HG02943 (cell line): ENCODE measurements around the gene DPYSL5.
A peak's percentile ranks its signal among the peaks of the same experiment; 100 is the strongest.

Experiments used
- ATAC-seq: cut with Tn5 transposase; IDR thresholded peaks from one replicate; pipeline ENCODE4 v1.9.1; 2021; ENCODE audit warnings: mild to moderate bottlenecking, low read depth, moderate library complexity; ENCODE audit not compliant: unreplicated experiment

DPYSL5 gene

DNA sequence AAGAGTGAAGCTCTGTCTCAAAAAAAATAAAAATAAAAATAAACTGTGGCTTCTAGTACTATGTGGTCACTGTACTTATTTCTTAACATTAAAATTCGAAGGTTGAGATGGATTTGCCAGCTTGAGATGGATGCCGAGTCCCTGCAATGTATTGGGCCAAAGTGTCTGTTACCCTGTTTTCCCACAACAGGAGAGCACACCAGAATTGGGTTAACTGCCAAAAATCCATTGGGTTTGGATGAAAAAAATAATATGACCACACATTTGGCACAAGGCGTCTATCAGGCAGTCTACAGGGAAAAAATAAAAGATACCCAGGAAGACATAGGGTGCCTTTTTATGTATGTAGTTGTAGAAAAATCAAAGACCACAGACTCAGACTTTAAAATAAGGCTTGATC is 103.3 kb downstream of the DPYSL5 start:
- ATAC-seq, result no peak

DNA sequence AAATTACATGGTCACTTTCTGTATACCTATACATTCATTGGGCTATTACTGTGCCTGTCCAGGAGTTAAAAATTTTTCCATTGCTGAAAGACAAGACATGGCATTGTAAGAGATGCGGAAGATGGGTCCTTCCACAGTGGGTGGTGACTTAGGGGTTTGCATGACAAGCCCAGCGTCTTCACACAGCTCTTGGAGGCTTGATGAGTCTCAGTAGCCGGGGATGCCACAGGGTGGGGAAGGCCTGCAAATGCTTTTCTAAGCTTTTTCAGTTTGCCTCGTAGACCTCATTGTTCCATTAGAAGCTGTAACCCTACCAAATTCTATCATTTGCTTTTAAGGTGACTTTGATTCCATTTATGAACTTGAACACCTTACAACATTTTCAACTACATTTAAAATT is 104.4 kb downstream of the DPYSL5 start:
- ATAC-seq, result no peak

- ATAC-seq, result no peak
These were observed 106.2 kb downstream of the DPYSL5 start for GRCh38 chr2:26954135-26954534.

GRCh38 chr2:26957041-26957440 is 109.1 kb downstream of the DPYSL5 start:
- ATAC-seq, result no peak

DNA sequence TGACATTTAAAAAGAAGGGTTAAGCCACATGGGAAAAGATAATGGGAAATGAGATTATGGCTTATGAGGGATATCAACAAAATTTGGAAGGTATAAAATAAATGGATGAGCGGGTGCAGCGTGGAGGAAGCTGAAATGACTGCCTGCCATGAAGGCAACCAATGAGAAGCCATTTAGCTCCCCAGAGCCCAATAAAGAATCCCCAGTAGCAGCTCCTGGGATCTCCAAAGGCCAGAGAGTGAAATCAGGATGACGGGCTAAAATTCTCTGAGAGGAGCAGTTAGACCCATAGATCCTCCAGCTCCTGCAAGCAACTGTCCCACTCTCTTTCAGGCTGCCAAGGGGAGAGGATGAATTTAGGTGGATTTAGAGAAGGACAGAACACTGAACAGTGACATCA is 109.6 kb downstream of the DPYSL5 start:
- no peak for ATAC-seq

- ATAC-seq, result no peak
These were observed 111.4 kb downstream of the DPYSL5 start for GRCh38 chr2:26959331-26959730.

DNA sequence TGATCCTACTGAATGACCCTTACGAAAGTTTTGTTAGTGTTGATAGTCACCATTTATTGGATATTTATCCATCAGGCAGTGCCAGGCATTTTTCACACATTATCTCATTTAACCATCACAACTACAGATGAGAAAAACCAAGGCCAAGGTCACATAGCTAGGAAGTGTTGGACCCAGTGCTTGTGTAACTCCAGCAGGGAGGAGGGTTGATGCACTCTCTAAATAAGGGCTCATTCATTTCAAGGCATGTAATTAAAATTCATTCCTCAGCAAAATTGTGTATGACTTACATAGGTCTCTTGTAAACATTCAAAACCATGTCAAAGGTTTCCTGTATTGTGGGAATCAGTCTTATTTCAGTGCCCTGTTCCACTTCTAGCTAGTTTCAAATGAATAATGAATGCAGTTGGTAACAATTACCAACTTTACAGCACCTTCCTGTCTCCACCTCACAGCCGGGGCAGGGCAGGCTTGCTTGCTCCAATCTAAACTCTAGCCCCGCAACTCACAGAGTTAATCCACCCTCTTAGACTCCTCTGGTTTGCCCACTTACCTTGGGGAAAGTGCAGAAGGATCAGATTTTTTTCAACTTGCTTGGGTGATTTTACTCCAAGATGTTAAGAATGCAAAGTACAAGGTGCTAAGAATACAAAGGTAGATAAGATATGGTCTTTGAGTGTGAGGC is 116.7 kb downstream of the DPYSL5 start:
- no peak for ATAC-seq

DNA sequence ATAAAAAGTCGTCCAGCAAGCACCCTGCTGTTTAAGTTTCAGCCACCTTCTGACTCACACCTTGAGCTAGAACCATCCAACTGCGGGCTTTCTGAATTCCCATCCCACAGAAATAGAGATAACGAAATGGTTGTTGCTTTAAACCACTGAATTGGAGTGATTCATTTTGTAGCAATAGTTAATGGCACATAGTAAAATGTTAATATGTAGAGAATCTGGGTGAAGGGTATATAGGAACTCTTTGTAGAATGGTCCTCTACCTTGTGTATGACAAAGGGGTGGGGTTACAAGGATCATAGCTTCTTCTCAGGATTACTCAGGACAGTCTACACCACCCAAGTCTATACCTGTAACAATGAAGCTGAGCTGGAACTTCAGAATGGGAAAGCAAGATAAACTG is 120.1 kb downstream of the DPYSL5 start:
- no peak for ATAC-seq

- ATAC-seq, result no peak
These were observed 121.3 kb downstream of the DPYSL5 start for GRCh38 chr2:26969077-26969844.

DNA sequence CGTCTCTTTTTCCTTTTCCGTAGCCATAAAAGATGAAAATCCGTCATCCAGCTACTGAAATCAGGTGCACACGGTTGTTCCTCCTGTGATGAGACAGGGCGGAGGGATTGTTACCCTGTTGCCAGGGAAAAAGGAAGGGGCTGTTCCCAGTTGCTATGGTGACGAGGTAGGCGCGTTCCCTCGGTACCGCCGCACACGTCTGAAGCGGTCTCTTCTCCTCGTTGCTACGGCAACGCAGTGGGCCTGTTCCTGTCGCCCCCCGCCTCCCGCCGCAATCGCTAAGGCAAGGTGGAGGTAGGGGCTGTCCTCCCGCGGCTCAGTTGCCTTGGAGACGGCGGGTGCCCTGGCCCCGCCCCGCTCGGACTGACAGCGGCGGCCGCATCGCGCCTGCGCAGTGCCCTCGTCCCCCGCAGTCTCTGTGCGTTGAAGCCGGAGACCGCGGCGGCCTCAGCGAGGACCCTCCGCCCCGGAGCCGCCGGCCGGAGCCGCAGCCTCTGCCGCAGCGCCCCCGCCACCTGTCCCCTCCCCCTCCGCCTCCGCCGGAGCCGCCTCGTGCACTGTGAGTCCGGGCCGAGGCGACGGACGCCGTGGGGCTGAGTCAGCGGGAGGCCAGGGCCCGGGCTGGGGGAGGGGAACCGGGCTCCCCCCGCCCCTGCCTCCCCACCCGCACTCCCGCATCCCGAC is 122.5 kb downstream of the DPYSL5 start, which contains the start of gene MAPRE3:
MAPRE3 (plus strand) TSS at position 394 of the 684 bp plus-strand sequence. CDS start 51,582 bp downstream, outside the sequence.
- ATAC-seq, result peak; percentile 66

DNA sequence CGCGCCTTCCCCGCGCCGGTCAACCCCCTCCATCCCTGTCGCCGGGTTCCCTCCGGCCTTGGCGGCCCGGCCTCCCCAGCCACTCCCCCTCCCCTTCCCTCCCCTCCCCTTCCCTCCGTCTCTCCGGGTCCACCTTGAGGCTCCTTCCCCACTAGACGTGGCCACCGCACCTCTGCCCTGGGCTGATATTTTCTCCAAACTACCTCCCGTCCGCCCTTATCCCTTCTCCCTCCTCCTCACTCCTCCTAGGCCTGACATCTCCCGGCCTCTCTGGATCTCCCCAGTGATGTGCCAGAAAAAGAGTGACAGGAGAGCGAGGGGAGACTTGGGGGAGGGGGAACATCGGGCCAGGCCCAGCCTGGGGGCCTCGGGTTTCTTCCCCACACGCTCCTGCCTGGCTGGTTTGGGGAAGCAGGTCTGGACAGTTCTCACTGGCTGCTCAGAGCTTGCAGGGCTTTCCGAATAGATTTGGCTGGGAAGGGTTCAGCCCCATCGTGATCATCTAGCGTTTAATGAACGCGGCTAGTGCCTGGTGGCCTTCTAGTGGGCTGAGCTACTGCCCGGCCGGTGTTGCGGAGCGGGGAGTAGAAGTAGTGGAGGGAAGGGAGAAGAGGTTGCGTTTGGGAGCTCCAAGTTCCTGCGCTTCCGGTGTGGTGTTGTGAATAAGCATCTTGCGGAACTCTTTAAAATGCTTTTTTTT is 123.1 kb downstream of the DPYSL5 start:
- no peak for ATAC-seq

- ATAC-seq, result no peak
These were observed 124.2 kb downstream of the DPYSL5 start for GRCh38 chr2:26971911-26972786.

DNA sequence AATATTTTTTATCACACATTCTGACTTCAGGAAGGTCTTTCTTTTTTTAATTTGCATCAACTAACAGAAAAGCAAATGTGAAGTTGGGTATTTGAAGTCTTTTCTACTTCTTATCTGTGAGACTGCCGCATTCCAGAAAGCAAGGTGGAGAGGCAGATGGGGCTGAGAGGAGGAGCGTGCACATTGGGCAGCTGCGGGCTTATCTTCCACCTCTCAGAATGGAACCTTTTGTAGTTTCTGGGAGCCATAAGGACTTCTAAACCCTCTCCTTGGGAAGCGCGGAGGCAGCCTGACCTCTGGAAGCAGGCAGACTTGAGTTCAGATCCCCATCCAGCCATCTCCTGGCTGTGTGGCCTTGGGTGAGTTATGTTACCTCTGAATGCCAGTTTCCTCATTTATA is 126.4 kb downstream of the DPYSL5 start:
- no peak for ATAC-seq

- no peak for ATAC-seq
These were observed 127.2 kb downstream of the DPYSL5 start for GRCh38 chr2:26975102-26975501.

- ATAC-seq, result no peak
These were observed 127.7 kb downstream of the DPYSL5 start for GRCh38 chr2:26975656-26976055.

DNA sequence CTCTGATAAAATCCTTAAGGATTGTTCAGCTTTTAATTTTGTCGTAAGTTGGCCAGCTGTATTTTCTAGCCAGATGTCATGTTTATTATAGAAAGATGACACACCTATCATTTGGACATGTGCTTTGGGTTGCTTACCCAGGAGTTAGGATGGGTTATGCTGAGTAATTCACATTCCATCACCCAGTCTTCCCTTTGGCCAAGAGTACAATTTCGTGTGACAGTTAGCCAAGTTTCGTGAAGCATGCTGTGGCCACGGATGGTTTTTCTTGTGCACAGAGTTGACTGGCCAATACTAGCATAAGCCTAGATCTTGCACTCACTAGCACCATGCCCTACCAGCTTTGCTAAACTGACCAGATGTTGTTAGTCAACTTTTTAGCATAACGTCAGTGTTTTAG is 128.3 kb downstream of the DPYSL5 start:
- no peak for ATAC-seq

DNA sequence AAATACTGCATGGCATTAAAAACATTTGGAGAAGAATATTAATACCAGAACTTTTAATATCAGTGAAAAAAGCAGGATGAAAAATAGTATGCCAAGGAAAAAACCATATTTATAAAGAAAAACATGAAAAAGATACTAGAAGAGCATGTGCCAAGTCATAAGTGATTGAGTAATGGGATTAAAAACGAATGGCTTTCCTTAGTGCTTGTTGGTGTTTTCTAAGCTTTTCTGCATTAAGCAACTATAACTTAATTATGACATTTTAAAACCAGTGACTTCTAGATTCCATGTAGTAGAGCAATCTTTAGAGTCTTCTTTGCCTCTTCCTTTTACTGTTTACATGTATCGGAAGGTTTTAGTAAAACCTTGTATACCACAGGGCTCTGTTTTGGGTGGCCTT is 129.1 kb downstream of the DPYSL5 start:
- no peak for ATAC-seq

DNA sequence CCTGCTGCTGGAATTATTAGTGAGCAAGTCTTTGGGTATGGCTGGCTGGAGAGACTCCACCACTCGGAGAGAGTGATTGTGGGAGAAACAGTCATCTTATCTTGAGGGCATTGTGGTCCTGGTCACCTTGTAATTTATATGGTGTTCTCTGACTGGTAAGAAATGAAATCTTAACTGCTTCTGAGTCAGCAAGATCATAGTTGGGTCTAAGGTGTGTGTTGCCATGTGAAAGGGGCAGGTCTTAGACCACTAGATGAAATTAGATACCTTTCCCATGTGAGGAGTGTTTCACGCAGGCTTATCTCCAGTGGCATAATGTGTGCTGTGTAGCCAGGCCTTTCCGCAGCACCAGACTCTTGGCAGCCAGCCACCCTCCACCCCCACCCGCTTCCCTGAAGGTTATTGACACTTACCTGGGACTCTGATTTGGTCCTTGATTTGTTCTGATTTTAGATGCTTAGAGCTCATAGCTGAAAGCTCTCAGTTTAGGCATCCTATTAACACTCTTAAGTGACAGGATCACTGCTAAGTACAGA is 130.2 kb downstream of the DPYSL5 start:
- no peak for ATAC-seq

DNA sequence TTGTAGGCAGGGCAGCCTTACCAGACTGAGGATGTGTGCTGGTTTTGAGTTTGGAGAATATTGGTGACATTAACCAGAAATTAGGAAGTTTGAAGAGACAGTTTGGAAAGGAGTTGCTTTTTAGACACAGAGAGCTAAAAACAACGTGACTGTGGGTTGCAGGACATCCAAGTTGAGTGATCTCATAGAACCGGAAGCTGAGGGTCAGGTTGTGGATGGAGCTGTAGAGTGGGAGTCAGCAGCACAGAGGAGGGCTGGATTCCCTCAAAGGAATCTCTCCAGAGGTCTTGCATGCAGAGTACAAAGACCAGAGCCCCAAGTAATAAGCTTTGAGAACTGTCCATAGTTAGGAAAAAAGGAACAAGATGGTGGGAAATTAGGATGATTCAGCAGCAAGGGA is 131.8 kb downstream of the DPYSL5 start:
- ATAC-seq, result no peak

- ATAC-seq, result no peak
These were observed 133.0 kb downstream of the DPYSL5 start for GRCh38 chr2:26980971-26981370.
